Coronary artery (tissue), 2 donors: ENCODE results near the gene SAMD8.

Experiments
- DNase-seq: peaks from one replicate; pipeline ENCODE4 v3.0.0-alpha.2; 2017; ENCODE audit warnings: low spot score
- H3K27ac ChIP-seq, 2 donors: fragments of 200-600 bp; sonication (generic); one replicate each; pipeline ENCODE4 v1.5.1; 2016 to 2019
- H3K4me3 ChIP-seq: fragments of 200-600 bp; sonication (generic); 2 replicates; pipeline ENCODE4 v1.5.1; 2016; ENCODE audit warnings: mild to moderate bottlenecking, moderate library complexity
- CTCF ChIP-seq: fragments of 200-600 bp; sonication (generic); IDR thresholded peaks from one replicate; pipeline ENCODE4 v1.5.1; 2019; ENCODE audit warnings: antibody characterized with exemption

Gene SAMD8

GRCh38 chr10:75228278-75228677 is 116.8 kb downstream of the SAMD8 start:
- DNase-seq: no peak
- Histone ChIP-seq H3K27ac (peak overlapping the region in 1 of 2 donors; percentile 38), H3K4me3 (no peak overlapping the region)
- no peak for TF ChIP-seq CTCF

GRCh38 chr10:75228834-75229233 is 117.4 kb downstream of the SAMD8 start:
- no peak for DNase-seq
- no peak for TF ChIP-seq CTCF
- peak overlapping the region; percentile 25 to 38 for H3K27ac ChIP-seq
- no peak overlapping the region for H3K4me3 ChIP-seq

GRCh38 chr10:75229971-75230370 is 118.5 kb downstream of the SAMD8 start:
- no peak for DNase-seq
- no peak for TF ChIP-seq CTCF
- Histone ChIP-seq H3K27ac (peak overlapping the region in 1 of 2 donors; percentile 3), H3K4me3 (no peak overlapping the region)

GRCh38 chr10:75230600-75231038 is 119.2 kb downstream of the SAMD8 start:
- peak; percentile 78 for TF ChIP-seq CTCF
- no peak overlapping the region for H3K4me3 ChIP-seq
- peak overlapping the region; percentile 3 to 21 for H3K27ac ChIP-seq
- peak; percentile 90 for DNase-seq
